ENCODE measurements around the gene KRT36.

GRCh38 chr17:41513168-41513547 lies 23.4 kb upstream of the KRT36 start:
- TF ChIP-seq CTCF (IDR thresholded peaks at IDR 0.05; ENCODE audit: low read length), result no peak
- TF ChIP-seq EZH2phosphoT487 (IDR thresholded peaks at IDR 0.05; ENCODE audit: low read length), result no peak
